ENCODE measurements around the gene DHX34.
"Not testable (repeated sequence)": the region's sequence is repeated elsewhere in the genome, so short reads cannot be mapped to it uniquely, and the experiment has no call there.

Gene DHX34

DNA sequence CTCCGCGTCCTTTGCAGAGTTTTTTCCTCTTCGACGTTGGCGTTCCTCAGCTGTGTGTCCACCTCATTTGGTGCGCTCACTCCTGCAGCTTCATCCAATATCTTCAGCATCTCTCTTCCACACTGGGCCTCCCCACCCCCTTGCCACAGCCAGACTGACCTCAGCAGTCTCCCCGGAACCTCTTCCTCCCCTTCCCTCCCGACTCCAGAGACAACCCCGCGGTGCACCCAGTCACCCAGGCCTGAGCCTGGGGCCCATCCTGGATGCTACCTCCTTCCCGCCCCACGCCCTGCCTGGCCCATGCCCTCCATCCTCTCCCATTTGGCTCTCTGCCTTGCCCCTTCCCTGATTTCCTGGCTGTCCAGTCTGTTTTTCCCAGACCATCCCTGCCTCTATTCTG lies 25.2 kb upstream of the DHX34 start:
- DNase-seq (ENCODE audit: low read depth in 3 of 3, low spot score in 1 of 3) = no peak

DNA sequence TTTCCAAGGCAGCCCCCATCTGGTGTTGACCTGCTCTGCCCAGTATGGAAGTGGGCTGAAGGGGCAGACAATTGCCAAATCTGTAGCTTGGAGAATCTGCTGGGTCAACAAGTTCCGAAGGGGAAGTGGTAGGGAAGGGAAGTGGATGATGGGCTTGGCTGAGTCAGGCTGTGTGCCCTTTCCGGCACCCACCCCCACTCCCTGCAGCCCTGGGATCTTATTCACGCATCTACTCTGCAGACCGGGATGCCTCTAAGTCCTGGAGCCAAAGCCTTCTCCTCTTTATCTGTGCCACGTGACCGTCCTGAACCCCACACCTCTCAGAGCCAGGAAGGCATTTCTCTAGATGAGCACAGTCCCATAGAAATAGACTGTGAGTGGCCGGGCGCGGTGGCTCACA lies 24.6 kb upstream of the DHX34 start:
- no peak for DNase-seq (ENCODE audit: low read depth in 3 of 3, low spot score in 1 of 3)

DNA sequence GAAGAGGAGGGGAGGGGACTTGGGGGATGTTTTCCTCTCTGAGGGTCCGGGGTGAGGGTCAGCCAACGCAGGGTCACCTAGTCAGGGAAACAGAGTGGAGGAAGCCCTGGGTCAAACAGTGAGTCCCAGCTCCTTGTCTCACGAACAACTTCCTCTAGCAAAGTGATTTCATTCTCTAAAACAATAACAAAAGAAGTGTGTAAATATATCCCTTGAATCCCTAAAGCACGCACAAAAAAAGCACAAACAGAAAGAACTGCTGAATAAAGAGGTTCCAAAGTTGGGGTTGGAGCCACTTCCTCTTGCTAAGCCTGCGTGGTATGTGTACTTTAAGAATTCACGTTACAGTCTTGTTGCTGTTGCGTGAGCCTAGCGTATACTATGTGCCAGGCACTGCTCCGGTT lies 18.6 kb upstream of the DHX34 start:
- no peak for DNase-seq (ENCODE audit: low read depth in 3 of 3, low spot score in 1 of 3)

DNA sequence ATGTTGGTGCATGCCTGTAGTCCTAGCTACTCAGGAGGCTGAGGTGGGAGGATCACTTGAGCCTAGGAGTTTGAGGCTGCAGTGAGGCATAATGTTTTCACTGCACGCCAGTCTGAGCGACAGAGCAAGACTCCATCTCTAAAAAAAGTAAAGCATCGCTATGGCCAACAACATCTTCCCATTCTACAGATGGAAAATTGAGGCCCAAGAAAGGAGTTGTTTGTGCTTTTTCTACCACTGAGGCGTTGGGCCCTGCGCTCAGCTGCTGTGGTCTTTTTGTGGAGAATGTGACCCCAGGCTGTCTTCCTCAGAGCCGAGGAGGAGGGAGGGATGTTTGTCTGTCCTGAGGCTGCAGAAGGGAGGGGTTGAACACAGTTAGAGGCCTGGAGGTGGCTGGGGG lies 17.6 kb upstream of the DHX34 start:
- DNase-seq (ENCODE audit: low read depth in 3 of 3, low spot score in 1 of 3) = no peak

DNA sequence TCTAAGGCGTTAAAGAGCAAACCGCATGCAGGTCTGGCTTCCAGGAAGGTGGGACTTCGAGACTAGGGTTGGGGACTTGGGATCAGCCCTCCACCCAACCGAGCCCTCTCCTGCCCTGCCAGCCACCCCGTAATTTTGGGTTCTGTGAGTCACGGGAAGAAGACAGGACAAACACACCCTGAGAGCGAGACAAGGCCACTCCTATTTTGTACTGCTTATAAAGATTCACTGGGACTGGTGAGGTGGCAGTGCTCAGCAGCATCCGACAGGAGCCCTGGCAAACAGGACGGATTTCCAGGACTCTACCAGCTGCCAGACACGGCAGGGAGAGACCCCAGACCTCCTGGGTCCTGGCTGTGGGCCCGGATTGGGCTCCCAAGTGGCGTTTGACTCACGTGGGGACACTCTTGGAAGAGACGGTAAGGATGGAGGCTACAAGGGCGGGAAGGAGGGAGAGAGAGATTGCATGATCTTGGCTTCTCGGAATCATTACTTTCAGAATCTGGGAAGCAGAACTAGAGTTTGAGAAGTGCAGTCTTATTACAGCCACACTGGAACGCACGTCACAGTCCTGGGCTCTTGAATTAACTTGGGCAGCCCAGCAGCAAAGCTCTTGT lies 17.1 kb upstream of the DHX34 start, which contains the start of gene C5AR2:
TSS of gene C5AR2 (plus strand) at position 245 of the 617 bp plus-strand sequence. CDS start 8,625 bp downstream, outside the sequence.
- no peak for DNase-seq (ENCODE audit: low read depth in 3 of 3, low spot score in 1 of 3)

DNA sequence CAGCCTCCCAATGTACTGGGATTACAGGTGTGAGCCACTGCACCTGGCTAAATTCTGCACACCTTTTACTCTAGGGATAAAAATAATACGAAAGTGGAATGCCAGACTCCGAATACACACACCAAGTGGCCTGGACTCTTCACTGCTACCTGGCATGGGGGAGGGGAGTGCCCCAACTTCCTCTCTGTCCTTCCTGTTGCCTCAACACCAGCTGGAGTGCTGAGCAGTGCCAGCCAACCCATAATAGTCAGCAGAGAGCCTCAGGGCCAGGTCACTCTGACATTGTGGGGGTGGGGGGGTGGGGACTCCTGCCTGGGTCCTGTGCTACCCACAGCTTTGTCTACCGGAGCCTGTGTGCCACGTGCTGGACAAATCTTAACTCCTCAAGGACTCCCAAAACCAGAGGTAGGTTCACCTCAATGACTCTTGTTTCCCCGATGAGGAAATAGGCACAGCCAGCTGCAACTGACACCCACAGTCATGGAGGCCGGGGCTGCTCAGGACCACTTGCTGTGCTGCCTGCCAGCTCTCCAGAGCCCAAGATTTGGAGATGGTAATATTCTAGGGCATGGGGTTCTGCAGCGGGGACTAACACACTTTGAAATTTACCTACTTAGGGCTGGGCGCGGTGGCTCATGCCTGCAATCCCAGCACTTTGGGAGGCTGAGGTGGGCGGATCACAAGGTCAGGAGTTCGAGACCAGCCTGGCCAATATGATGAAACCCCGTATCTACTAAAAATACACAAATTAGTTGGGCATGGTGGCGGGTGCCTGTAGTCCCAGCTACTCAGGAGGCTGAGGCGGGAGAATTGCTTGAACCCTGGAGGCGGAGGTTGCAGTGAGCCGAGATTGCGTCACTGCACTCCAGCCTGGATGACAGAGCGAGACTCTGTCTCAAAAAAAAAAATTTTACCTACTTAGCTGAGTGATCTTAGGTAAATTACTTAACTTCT lies 12.1 kb upstream of the DHX34 start:
- not testable (repeated sequence) for DNase-seq (ENCODE audit: low read depth in 3 of 3, low spot score in 1 of 3)

DNA sequence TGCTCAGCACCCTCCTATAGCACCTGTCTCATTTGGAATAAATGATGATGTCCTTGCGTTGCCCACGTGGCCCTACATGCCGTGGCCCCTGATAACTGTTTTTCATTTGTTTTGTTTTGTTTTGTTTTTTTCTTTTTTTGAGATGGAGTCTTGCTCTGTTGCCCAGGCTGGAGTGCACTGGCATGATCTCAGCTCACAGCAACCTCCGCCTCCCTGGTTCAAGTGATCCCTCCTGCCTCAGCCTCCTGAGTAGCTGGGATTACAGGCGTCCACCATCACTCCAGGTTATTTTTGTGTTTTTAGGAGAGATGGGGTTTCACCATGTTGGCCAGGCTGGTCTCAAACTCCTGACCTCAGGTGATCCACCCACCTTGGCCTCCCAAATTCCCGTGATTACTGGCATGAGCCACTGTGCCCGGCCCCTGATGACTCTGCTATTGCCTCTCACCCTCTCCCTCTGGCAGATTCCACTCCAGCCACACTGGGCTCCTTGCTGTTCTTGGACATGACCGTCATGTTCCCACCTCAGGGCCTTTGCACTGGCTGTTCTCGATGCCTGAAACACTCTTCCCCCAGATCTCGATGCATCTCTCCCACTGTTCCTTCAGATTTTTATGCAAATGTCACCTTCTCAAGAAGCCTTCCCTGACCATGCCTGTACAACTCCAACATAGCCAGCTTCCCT lies 9.8 kb upstream of the DHX34 start:
- no peak for DNase-seq (ENCODE audit: low read depth in 3 of 3, low spot score in 1 of 3)

DNA sequence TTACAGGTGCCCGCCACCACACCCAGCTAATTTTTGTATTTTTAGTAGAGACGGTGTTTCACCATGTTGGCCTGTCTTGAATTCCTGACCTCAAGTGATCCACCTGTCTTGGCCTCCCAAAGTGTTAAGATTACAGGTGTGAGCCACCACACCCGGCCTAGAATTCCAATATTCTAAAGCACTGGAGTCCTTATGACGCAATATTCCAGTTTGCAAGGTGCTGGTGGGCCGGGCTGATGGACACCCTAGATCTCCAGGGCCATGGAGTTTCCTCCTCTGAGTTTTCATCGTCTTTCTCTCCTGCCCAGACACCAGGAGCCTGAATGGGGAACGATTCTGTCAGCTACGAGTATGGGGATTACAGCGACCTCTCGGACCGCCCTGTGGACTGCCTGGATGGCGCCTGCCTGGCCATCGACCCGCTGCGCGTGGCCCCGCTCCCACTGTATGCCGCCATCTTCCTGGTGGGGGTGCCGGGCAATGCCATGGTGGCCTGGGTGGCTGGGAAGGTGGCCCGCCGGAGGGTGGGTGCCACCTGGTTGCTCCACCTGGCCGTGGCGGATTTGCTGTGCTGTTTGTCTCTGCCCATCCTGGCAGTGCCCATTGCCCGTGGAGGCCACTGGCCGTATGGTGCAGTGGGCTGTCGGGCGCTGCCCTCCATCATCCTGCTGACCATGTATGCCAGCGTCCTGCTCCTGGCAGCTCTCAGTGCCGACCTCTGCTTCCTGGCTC lies 8.5 kb upstream of the DHX34 start:
- DNase-seq (ENCODE audit: low read depth in 3 of 3, low spot score in 1 of 3) = no peak

DNA sequence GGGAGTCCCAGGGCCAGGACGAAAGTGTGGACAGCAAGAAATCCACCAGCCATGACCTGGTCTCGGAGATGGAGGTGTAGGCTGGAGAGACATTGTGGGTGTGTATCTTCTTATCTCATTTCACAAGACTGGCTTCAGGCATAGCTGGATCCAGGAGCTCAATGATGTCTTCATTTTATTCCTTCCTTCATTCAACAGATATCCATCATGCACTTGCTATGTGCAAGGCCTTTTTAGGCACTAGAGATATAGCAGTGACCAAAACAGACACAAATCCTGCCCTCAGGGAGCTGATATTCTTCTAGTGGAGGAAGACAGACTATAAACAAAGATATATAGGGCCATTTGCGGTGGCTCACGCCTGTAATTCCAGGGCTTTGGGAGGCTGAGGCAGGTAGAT lies 7.4 kb upstream of the DHX34 start:
- no peak for DNase-seq (ENCODE audit: low read depth in 3 of 3, low spot score in 1 of 3)

DNA sequence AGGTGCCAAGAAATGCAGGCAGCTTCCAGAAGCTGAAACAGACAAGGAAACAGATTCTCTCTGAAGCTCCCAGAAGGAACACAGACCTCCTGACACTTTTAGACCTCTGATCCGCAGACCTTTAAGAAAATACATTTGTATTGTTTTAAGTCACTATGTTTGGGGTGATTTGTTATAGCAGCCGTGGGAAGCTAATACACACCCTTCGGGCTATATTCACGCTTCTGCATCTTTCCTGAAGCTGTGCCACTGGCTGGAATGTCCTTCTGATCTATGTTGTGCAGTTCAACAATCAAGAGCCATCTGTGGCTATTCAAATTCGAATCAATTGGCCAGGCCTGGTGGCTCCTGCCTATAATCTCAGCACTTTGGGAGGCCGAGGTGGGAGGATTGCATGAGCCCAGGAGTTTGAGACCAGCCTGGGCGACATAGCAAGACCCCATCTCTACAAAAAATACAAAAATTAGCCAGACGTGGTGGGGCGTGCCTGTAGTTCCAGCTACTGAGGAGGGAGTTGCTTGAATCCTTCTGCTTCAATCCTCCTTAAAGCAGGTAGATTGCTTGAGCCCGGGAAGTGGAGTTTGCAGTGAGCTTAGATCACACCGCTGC lies 5.8 kb upstream of the DHX34 start:
- DNase-seq (ENCODE audit: low read depth in 3 of 3, low spot score in 1 of 3) = no peak

DNA sequence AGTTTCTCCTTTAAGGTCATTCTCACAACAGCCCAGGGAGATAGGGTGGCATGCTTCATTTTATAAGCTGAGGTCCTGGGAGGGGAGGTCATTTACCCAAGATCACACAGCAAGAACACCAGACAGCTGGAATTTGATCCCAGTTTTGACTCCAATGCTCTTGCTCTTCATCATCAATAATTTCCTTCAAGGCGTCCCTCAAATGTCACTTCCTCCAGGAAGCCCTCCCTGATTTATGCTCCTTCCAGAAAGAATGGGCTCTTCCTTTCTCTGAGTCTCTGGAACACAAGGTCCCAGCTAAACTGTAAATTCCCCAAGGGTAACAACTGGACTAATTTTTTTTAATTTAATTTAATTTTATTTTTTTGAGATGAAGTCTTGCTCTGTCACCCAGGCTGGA lies 4.7 kb upstream of the DHX34 start:
- no peak for DNase-seq (ENCODE audit: low read depth in 3 of 3, low spot score in 1 of 3)

DNA sequence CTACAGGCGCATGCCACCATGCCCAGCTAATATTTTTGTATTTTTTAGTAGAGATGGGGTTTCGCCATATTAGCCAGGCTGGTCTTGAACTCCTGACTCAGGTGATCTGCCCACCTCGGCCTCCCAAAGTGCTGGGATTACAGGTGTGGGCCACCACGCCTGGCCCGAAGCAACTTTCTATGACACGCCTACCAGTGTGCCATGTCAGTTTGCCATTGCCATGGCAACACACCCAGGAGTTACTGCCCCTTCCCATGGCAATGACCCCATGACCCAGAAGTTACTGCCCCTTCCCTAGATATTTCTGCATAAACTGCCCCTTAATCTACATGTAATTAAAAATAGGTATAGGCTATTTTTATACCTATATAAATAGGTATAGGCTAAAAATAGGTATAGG lies 3.1 kb upstream of the DHX34 start:
- DNase-seq (ENCODE audit: low read depth in 3 of 3, low spot score in 1 of 3) = not testable (repeated sequence)

DNA sequence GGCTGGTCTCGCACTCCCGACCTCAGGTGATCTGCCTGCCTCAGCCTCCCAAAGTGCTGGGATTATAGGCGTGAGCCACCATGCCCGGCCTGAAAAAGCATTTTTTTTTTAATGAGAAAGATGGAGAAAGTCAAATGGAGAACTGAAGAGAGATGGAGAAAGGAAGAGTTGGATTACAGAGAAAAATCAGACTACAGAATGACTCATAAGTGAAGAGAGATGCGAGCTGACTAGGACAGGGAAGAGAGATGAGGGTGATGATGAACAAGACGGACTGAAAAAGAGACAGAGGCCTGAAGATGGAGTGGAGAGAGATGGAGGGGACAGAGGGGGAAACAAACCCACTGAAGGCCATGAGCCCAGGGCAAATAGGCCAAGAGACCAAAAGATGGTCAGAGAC lies 1.5 kb downstream of the DHX34 start:
- no peak for DNase-seq (ENCODE audit: low read depth in 3 of 3, low spot score in 1 of 3)

DNA sequence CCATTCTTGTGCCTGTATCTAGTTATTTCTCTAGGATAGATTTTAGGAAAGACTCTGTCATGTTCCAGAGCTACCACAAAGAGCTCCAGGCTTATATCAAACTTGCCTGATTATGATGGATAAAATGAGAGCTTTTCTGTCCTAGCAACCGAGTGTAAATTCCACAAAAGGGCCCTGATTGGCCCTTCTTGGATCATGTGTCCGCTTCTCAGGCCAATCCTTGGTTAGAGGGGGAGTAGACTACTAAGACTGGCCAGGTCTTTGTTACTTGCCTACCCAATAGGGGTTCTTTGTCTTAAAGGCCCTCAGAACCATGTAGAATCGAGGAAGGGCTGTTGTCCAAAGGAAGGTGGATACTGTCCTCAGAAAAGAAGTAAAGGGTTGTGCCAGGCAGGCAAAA lies 2.4 kb downstream of the DHX34 start:
- no peak for DNase-seq (ENCODE audit: low read depth in 3 of 3, low spot score in 1 of 3)

DNA sequence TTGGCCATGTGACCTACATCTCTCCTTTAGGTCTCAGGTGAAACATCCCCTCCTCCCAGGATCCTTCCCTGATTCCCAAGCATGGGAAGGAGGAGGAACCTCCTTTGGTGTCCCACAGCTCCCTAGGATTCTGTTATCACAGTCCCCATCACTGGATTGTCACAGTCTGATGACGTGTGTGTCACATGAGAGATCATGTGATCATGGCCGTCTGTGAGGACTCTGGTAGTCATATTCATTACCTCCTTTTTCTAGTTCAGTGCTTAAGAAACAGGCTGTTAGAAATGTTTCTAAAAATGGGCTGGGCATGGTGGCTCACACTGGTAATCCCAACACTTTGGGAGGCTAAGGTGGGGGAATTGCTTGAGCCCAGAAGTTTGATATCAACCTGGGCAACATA lies 3.0 kb downstream of the DHX34 start:
- DNase-seq (ENCODE audit: low read depth in 3 of 3, low spot score in 1 of 3) = no peak

DNA sequence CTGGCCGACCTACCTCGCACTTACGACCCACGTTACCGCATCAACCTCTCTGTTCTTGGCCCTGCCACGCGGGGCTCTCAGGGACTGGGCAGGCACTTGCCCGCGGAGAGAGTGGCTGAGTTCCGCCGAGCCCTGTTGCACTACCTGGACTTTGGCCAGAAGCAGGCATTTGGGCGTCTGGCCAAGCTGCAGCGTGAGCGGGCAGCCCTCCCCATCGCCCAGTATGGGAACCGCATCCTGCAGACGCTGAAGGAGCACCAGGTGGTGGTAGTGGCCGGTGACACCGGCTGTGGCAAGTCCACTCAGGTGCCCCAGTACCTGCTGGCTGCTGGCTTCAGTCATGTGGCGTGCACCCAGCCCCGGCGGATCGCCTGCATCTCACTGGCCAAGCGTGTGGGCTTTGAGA lies 4.2 kb downstream of the DHX34 start:
- no peak for DNase-seq (ENCODE audit: low read depth in 3 of 3, low spot score in 1 of 3)

DNA sequence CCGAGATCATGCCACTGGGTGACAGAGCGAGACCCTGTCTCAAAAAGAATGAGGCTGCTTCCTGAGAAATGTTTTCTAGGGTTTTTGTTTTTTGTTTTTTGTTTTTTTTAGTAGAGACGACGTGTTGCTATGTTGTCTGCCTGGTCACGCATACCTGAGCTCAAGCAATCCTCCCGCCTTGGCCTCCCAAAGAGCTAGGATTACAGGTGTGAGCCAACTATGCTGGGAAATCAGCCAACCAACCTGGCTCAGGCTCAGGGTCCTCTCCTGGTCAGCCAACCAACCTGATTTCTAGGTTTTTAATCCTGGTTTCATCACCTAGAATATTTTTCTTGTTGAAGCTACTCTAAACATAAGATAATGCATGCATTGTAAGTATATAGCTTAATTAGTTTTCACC lies 7.8 kb downstream of the DHX34 start:
- no peak for DNase-seq (ENCODE audit: low read depth in 3 of 3, low spot score in 1 of 3)

DNA sequence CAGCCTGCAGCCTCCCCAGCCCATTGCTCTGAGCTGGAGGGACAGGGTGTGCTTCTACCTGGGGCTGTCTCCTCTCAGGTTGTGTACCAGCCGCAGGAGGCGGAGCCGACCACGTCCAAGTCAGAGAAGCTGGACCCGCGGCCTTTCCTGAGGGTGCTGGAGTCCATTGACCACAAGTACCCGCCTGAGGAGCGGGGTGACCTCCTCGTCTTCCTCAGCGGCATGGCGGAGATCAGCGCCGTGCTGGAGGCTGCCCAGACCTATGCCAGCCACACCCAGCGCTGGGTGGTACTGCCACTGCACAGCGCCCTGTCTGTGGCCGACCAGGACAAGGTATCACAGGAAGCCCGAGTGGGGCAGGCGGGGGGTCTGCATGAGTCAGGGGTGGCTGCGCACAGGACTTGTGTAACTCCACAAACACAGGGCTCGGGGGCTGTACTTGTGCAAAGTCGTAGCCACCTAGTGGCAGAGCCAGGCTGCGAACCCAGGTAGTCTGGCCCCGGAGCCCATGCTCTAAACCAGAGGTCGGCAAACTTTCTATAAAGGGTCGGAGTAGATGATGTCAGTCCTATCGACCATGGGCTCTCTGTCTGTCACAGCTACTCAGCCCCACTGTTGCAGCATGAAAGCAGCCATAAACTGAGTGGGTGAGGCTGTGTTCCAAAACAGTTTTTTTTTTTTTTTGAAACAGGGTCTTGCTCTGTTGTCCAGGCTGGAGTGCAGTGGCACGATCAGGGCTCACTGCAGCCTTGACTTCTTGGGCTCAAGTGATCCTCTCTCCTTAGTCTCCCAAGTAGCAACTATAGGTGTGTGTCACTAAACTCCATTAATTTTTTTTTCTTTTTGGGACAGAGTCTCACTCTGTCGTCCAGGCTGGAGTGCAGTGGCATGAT lies 8.9 kb downstream of the DHX34 start:
- no peak for DNase-seq (ENCODE audit: low read depth in 3 of 3, low spot score in 1 of 3)

DNA sequence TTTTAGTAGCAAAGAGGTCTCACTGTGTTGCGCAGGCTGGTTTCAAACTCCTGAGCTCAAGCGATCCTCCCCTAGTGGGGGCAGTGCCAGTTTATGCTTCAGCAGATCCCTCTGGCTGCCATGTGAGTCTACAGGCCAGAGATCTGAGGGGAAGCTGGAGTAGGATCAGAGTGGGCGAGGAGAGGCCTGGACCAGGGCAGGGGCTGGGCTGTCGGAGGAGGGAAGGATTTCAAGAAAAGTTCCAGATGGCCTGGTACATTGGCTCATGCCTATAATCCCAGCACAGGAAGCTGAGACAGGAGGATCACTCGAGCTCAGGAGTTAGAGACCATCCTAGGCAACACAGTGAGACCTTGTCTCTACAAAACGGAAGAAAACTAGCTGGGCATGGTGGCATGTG lies 9.8 kb downstream of the DHX34 start:
- DNase-seq (ENCODE audit: low read depth in 3 of 3, low spot score in 1 of 3) = no peak

DNA sequence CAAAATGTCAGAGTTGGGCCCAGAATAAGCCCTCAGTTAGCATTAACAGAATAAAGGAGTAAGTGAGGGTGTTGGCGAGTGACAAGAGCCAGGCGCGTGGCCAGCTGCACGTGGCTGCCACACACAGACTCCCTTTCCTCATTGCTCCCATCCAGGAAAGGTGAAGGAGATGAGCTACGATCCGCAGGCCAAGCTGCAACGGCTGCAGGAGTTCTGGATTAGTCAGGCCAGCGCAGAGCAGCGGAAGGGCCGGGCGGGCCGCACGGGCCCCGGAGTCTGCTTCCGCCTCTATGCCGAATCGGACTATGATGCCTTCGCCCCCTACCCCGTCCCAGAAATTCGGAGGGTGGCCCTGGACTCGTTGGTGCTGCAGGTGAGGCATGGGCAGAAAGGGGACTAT lies 13.2 kb downstream of the DHX34 start:
- DNase-seq (ENCODE audit: low read depth in 3 of 3, low spot score in 1 of 3) = no peak
